GF-D8 (cell line): Measurements from ENCODE around the gene PHEX.
A peak's percentile ranks its signal among the peaks of the same experiment; 100 is the strongest.

Experiments
- DNase-seq: peaks from one replicate; lab custom pipeline; 2025; lab: John Stamatoyannopoulos, UW

The PHEX gene

DNA sequence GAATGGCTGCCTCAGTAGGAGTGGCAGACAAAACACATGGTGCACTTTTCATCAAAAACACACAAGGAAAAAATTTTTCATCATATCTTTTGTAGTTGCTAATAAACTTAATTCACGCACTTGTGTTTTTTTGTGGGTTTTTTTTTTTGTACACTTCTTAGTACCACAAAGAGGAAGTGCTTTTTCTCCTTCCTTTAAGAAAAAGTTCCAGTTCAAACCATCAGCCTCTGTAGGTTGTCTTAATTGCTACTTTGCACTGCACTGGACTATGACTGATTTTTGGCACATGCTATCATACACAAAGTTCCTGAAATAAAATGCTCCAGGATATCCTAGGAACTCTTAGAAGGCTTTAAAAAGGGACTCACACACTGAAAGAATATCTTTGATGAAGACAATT is at the start of gene PHEX:
Gene PHEX, plus strand, starts transcription at position 242 of the 400 bp plus-strand sequence. CDS start 681 bp downstream, outside the sequence.
- no peak for DNase-seq

DNA sequence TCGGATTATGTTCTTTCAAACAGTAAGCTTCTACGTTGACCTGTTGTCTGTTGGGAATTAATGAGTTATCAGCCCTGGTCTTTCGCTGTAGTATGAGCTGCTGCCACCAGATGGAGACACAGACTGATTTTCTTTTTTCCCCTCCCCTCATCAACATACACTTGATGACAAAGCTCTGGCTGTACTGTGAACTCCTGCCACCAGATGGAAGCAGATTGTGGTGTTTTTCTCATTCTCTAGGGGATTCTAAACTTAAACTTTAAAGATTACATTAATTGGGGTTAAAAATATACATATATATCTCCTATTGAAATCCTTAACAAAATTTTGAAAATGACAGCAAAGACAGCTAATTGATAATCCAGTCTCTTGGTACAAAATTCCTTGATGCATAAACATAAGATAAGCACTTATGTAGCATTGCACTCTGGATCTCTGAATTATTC is 46.8 kb upstream of the PHEX start:
- DNase-seq: peak; percentile 16

DNA sequence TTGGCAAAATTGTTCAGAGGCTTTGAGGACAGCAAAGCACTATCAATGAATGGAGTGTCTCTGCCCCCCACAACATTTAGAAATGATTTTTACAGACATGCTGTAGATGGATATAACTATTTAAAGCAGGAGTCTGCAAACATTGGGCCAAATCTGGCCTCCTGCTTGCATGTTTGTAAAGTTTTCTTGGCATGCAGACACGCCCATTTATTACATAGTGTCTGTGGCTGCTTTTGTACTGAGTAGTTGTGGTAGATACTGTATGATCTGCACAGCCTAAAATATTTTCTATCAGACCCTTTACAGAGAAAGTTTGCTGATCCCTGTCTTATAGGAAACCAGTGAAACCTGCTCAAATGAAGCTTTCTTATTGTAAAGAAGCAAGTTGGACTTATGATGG is 45.5 kb upstream of the PHEX start:
- no peak for DNase-seq

DNA sequence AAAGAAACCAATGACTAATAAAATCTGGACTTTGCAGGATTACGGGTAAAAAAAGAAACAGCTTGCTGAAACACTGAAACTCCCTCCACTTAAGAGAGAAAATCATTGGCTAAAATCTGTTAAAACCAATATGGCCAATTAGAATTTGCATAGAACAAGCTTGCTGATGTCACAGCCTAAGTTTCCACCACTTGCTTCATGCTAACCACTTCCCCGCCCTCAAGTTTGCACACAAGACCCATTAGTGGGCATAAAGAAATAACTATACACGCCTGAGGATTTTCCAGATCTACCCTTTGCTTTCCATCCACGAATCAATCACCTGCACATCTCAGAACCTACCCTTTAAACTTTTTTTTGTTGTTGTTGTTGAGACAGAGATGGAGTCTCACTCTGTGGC is 42.7 kb upstream of the PHEX start:
- DNase-seq: no peak

DNA sequence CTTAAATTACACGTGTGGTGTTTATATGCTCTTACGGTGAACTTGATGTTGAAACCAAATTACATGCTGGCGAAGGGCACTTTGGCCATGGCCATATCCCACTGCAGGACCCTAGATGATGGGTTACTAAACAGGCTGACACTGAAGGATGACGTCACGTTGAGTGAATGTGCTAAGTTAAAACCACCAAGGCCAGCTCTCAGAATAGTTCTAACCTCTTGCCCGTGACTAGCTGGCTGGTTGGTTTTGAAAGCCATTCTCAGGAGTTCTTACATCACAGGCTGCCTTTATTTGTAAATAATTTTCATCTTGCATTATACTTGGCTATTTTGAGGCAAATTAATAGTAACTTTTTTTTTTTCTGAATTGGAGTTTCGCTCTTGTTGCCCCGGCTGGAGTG is 41.3 kb upstream of the PHEX start:
- DNase-seq: no peak

DNA sequence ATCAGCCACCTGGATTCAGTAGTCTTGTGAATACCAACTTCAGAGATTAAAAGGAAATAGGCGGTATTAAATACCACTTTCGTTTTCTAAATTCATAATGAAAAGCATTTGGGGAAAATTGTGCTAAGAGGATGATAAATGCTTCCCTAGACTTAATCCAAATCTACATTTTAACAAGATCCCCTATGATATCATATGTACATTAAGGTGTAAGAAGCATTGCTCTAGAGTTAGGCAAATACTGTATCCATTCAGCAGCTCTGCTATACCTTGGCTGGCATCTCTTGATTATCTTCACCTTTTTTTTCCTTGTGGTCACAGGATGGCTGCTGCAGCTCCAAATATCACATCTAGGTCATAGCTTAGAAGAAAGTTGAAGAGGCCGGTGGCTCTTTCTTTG is 40.6 kb upstream of the PHEX start:
- DNase-seq: no peak

DNA sequence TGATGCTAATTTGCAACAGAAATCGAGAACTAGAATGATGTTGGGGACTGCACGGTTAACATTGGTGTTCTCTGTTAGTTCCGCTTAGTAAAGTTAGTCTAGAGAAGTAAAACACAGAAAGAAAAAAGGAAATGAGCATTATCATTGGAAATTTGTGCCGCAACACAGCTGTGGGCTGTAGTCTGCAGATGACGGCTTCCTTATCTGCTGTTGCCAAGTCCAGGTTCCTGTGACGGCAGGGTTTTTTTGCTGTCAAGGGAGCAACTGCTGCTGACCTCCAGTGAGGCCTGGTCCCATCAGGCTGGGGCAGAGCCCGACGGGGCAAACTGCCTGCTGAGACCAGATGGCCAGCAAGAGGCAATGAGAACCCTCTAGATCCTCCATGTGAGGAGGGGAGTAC is 38.9 kb upstream of the PHEX start:
- peak; percentile 72 for DNase-seq

DNA sequence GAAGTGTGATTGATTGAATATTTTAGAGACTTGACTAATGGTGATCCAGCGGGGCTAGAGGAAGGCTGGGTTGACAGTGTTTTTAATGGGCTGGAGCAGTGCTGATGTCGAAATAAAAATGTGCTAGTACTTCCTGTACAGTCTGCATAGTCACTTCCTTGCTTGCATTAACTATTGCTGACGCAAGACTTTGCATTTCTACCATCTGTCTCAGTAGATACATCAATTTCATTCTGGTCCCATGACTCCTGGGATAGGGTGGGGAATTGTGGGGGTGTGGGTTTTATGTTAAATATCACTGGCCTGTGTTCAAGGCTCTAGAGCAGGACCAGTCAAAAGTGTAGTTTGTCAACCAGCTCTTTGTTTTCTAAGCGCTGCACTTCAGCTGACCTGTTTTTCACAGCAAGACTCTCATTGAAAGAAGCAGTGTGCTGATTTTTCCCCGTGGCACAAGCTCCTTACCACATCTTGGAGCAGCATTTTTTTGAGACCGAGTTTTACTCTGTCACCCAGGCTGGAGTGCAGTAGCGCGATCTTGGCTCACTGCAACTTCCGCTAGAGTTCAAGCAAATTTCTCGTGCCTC is 35.2 kb upstream of the PHEX start:
- peak; percentile 79 for DNase-seq

DNA sequence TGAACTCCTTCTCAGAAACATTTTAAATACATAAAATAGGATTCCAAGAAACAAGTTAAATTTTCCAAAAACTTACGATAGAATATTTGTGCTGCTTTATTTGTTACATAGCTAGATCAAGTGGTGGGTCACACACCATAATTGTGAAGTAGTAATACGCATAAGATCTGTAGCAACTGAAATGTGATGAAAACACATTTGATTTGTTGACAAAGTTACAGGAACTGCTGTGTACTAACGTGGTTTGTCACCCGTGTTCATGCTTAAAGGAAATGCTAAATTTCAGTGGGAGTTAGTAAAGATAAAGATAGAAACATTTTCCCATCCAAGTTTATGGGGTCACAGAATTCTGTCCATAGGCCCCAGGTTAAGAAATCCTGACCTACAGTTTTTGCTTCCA is 34.1 kb upstream of the PHEX start:
- DNase-seq: no peak

DNA sequence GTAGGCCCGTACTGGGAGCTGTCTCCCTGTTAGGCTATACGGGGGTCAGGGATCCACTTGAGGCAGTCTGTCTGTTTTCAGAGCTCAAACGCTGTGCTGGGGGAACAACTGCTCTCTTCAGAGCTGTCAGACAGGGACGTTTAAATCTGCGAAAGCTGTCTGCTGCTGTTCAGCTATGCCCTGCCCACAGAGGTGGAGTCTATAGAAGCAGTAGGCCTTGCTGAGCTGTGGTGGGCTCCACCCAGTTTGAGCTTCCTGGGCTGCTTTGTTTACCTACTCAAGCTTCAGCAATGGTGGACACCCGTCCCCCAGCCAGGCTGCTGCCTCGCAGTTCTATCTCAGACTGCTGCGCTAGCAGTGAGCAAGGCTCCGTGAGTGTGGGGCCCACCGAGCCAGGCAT is 27.3 kb upstream of the PHEX start:
- DNase-seq: no peak

DNA sequence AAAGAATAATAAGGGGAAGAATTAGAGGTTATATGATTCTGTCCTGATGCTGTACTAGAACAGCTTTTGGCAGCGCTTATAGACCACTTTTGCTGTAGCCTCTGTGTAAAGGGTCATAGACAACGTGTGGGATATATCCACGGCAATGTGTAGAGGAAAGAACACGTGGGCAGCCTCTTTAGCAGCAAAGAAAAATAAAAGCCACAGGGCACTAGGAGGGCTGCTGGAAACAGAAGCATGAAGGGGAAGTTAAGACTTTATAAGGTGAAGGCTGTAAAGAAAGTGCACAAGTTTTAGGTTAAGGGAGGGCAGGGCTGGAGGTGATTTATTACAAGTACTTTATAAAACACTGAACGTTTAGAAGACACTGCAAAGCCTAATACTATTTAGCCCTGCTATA is 20.1 kb upstream of the PHEX start:
- DNase-seq: peak; percentile 13

DNA sequence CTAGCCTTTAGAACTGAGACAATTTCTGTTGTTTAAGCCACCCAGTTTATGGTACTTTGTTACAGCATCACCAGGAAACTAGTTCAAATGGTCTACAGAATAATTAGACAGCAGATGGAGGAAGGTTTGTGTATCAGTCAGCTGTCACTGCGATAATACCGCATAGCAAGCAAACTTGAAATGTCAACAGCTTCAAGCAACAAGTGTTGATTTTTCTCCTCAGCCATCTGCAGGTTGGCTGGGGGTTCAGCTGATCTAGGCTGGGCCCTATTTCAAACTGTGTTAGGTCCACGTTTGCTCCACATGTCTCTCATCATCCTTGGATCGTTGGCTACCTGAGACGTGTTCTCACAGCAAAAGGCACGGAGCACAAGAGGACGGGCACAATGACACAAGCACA is 19.2 kb upstream of the PHEX start:
- DNase-seq: no peak

DNA sequence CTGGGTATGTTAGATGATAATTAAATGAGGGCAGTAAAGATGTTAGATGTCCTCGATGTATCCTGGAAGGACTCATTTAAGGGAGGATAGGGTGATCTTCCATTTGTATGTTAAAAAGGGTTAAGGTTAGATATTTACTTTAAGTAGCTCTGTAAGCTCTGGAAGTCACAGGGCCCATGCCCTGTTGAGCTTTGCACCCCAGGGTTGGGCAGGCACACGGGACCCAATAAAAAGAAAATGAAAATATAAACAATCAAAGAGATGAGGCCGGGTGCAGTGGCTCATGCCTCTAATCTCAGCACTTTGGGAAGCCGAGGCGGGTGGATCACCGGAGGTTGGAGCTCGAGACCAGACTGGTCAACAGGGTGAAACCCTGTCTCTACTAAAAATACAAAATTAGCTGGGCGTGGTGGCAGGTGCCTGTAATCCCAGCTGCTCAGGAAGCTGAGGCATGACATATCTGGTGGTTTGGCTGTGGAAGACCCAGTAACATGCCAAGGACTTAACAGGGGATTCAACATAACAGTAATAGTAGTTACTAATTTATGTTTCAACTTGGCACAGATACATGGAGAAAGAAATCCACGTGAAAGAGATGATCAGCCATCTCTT is 16.9 kb upstream of the PHEX start:
- no peak for DNase-seq

DNA sequence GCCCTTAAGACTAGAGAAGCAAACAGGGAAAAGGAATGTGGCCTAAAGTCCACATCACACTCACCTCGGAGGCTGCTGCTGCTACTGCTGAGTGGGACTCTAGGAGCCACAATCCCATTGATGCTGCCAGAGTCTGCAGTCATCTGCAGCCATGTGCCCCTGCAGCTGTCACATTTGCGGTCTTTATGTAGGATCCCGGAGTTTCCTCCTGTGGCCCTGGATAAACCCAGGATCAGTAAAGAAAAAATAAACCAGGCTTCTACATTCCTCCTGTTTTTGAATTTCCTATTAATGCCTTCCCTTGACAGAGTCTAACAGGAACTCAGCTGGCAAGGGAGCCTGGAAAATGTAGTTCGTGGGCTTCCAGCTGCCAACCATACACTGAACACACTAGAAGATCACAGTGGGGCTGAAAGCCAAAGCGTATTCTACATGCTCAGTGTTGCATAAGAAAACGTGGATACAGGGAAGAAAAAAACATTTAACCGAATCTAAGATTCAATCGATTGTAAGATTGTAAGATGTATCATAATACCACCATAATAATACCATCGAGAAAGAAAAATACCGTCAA is 10.3 kb upstream of the PHEX start:
- DNase-seq: no peak

DNA sequence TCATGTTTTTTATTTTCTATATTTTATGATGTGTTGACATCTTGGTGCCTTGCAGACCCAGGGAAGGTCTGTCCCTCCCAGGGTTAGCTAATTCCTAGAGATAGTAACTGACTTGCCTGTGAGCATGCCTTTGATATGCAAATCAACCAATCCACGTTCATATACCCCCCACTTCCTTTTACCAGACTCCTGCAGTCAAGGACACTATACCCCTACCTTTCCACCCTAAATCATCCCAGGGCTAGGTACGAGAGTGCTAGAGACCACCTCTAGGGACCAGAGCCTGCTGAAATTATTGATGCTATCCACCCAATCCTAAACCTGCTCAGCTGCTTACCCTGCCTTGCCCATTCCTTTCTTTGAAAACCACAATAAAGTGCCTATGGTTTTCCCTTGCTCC is 7.5 kb upstream of the PHEX start:
- no peak for DNase-seq

DNA sequence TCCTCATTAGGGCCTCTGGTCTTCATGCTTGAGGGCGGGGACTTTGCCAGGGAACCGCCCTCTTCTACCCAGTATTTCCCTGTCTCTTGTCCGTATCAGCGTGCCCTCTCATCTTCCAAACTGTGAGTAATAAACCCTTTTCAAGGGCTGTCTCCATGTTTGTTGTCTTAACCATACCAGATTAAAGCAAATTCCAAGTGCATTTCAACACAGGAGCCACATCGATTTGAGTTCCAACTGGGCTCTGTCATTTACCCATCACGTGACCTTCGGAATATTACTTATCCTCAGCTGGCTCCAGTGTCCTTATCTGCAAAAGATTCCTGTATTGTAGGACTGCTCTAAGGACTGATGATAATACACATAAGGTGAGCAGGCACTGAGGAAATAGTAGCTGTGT is 6.4 kb upstream of the PHEX start:
- no peak for DNase-seq

DNA sequence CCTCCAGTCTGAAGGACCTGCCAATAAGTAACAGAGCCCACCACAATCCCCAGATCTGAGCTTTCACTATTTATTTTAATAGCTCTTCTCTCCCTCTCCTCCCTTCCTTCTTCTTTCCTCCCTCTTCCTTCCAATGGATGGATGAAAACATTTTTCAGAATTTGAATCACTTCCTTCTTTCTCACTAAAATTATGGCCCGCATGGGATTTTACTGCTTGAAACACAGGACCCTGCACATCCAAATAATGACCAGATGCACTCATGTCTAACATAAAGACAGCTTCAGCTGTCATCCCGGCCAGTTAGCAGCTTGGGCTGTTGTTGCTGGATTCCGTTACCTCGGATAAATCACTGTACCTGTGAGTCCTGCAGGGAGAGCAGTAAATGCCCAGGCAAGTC is 5.4 kb upstream of the PHEX start:
- no peak for DNase-seq

DNA sequence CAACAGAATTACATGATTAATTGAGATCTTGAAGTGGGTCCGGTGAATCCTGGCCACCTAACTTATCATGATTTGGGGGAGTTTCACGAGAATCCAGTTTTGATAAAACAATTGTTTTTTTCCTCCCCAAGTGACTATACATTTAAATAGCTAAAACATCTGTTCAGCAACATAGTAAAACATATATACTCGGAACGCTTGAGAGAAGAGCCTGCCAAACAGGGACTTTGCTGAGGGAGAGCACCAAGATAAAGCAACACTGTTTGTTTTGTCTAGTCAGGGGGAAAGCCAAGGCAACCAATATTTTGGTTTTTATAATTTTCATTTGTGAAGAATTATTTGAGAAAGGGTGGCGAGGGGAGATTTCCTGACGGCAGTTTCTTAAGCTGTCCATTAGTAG is 381 bp downstream of the PHEX start:
- no peak for DNase-seq

DNA sequence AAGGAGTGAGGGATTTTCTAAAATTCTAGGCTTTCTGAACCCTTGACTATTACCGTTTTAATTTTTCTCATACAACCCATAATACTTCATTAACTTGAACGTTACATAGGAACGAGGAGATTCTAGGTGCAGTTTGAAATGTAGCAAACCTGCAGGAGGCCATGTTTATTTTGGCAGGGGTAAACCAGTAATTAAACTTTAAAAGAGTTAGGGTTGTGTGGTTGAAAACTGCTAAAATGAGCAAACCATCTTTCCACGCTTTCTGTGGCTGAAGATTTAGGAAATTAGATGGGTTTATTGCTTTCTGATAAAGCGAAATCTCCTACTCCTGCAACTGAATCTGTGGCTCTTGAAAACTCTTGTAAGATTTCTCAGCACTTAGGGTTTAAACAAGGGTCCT is 1.7 kb downstream of the PHEX start:
- no peak for DNase-seq

DNA sequence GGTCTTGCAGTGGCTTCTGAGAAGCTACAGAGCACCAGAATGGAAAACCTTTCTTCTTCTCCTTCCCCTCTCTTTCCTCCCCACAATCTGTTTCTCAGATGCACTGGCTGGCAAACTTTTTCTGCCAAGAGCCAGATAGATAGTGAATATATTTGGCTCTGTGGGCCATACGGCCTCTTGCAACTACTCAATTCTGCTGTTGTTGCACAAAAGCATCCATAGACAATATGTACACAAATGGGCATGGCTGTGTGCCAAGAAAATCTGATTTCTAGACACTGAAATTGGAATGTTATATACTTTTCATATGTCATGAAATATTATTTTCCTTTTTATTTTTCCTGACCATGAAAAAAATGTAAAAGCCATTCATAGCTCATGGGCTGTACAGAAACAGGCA is 3.1 kb downstream of the PHEX start:
- DNase-seq: no peak

DNA sequence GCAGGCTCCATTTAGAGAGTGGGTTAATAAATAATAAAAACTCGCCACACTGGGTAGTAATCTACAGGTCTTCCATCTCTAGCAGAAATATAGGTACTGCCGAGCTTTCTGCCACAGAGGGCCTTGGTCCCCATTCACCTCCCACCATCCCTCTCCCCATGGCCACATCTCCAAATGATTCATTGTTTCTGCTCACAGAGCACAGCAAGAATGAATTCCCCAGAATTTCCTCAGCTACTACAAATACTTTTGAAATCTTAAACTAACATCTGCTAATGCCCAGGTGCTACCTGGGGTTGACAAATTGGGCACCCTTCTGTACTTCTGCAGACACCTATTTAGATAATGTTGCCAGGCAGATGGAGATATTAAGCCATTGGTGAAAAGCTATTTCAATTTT is 5.1 kb downstream of the PHEX start:
- no peak for DNase-seq

DNA sequence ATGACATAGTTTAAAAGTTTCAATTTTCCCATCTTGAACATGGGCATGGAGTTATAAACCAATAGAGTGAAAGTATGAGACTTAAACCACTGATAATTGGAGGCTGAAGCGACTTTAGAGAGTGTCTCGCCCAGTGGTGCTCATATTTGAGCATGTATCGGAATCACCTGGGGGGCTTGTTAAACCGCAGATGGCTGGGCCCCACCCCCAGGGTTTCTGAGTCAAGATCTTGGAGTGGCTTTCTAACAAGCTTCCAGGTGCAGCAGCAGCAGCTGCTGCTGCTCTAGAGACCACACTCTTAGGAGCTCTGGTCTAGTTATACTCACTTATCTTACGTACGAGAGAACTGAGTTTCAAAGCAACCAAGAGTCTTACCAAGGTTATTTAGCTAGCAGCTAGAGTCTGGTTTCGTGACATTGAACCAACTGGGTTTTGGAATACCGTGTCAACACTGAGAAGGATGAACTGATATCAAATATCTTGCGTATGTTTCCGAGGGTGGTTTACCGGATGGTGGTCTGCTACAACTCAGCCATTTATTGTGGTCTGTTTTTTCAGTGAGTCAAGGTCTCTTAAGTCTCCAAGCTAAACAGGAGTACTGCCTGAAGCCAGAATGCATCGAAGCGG is 5.9 kb downstream of the PHEX start:
- DNase-seq: no peak

DNA sequence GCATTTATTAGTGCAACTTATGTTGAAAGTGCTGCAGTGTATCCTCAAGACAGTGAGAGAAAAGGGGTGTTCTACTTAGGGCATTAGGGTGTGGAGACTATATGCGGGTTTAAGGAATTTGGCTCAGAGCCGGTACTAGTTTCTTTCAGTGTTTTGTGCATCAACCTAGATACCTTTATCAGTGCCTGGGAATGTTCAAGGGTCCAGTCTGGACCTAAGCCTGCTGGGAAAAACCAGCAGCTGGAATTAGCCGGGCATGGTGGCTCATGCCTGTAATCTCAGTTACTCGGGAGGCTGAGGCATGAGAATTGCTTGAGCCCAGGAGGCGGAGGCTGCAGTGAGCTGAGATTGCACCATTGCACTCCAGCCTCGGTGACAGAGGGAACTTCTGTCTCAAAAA is 7.4 kb downstream of the PHEX start:
- no peak for DNase-seq

DNA sequence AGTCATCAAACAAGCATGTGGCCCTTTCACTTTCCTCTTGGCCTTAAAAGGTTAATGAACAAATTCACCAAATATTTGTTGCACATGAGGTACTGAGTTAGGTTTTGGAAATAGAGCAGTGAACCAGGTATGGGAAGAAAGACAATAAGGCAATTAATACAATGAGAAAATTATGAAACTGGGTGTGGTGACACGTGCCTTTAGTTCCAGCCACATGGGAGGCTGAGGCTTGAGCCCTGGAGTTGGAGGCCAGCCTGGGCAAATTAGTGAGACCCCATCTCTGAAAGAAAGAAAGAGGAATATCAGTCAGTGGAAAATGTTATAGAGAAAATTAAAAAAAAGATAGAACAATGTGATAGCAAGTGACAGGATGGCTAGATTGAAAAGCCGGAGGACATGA is 8.1 kb downstream of the PHEX start:
- DNase-seq: no peak
